OCI-LY7 (cell line): ENCODE data around the gene CATSPER1. TPM values are rescaled to one million over a fixed set of nuclear protein-coding genes. Genes with fewer than 3 reads are reported as not detected.

Experiments
- BruUV-seq: library from RNA; stranded (reverse); fragments of 400-500 nt; replicated peaks from 2 replicates; lab custom pipeline; 2021; lab: Mats Ljungman, UMichigan
- CTCF ChIA-PET: fragments of 300-600 bp; sonication (Branson Sonifier 250); formaldehyde crosslinking; loops from one replicate; lab custom pipeline; 2022; ENCODE audit warnings: antibody characterized with exemption; ENCODE audit not compliant: unreplicated experiment; lab: Charles Lee
- POLR2A ChIA-PET: fragments of 300-600 bp; sonication (Branson Sonifier 250); formaldehyde crosslinking; loops from one replicate; lab custom pipeline; 2022; ENCODE audit warnings: antibody characterized with exemption; lab: Charles Lee
- DNase-seq: peaks from one replicate; pipeline ENCODE4 v3.0.0-alpha.2; 2015; ENCODE audit warnings: low spot score
- H2AFZ ChIP-seq: fragments of 200-600 bp; sonication (generic), shearing (Covaris generic); 2 replicates; pipeline ENCODE4 v1.6.1; 2014; ENCODE audit warnings: mild to moderate bottlenecking, antibody characterized with exemption, low read length, moderate library complexity
- H3K27ac ChIP-seq: fragments of 200-600 bp; sonication (generic); 2 replicates; pipeline ENCODE4 v1.5.1; 2014; ENCODE audit warnings: mixed run types, low read depth, mild to moderate bottlenecking, moderate library complexity, low read length, inconsistent platforms; ENCODE audit not compliant: poor library complexity, severe bottlenecking
- H3K36me3 ChIP-seq: fragments of 200-600 bp; sonication (generic); 2 replicates; pipeline ENCODE4 v1.6.1; 2014; ENCODE audit warnings: mild to moderate bottlenecking, antibody characterized with exemption, low read length, moderate library complexity, mixed read lengths; ENCODE audit not compliant: insufficient read depth
- H3K4me1 ChIP-seq: fragments of 200-600 bp; sonication (generic); 2 replicates; pipeline ENCODE4 v1.5.1; 2014; ENCODE audit warnings: mild to moderate bottlenecking, low read length; ENCODE audit not compliant: insufficient read depth, poor library complexity, severe bottlenecking
- H3K4me2 ChIP-seq: fragments of 200-600 bp; sonication (generic); 2 replicates; pipeline ENCODE4 v1.6.1; 2014; ENCODE audit warnings: mild to moderate bottlenecking, low read length
- H3K4me3 ChIP-seq: fragments of 200-600 bp; sonication (generic); 2 replicates; pipeline ENCODE4 v1.5.1; 2014; ENCODE audit warnings: mild to moderate bottlenecking, low read depth, low read length; ENCODE audit not compliant: poor library complexity, severe bottlenecking
- H3K79me2 ChIP-seq: fragments of 200-600 bp; sonication (generic); 2 replicates; pipeline ENCODE4 v1.6.1; 2016; ENCODE audit warnings: low read depth, mild to moderate bottlenecking, low read length, moderate library complexity, mixed read lengths; ENCODE audit not compliant: insufficient read depth
- H3K9me2 ChIP-seq: fragments of 200-600 bp; sonication (generic); 2 replicates; pipeline ENCODE4 v1.6.1; 2016; ENCODE audit warnings: mild to moderate bottlenecking, low read length, mixed read lengths; ENCODE audit not compliant: insufficient read depth
- H3K9me3 ChIP-seq: fragments of 200-600 bp; sonication (generic); 2 replicates; pipeline ENCODE4 v1.6.1; 2014; ENCODE audit warnings: mild to moderate bottlenecking, mixed run types, low read length, mixed read lengths
- H4K20me1 ChIP-seq: fragments of 200-600 bp; sonication (generic); 2 replicates; pipeline ENCODE4 v1.6.1; 2014; ENCODE audit warnings: mild to moderate bottlenecking, antibody characterized with exemption, low read length, moderate library complexity, mixed read lengths; ENCODE audit not compliant: insufficient read depth
- CTCF ChIP-seq: fragments of 200-600 bp; sonication (generic); conservative IDR thresholded peaks from 2 replicates; pipeline ENCODE4 v1.5.1; 2014; ENCODE audit warnings: mild to moderate bottlenecking, antibody characterized with exemption, low read length, moderate library complexity, mixed read lengths
- EZH2phosphoT487 ChIP-seq: fragments of 200-600 bp; sonication (generic); IDR thresholded peaks from 2 replicates; pipeline ENCODE4 v1.6.1; 2018; ENCODE audit warnings: low read depth, borderline replicate concordance, mild to moderate bottlenecking, mixed run types, antibody characterized with exemption, low read length, moderate library complexity, mixed read lengths
- intact Hi-C: fragments of 100-400 bp; cut with micrococcal nuclease; formaldehyde crosslinking; loops from one replicate; pipeline ENCODE4 v1.10.0; 2022; ENCODE audit not compliant: unreplicated experiment
- total RNA-seq, 2 experiments: library from RNA; depleted of rRNA in 1 of 2; stranded (reverse); fragments of >200 nt in 1 of 2; shearing (Covaris generic) in 1 of 2; gene quantifications; 2 replicates each; pipeline ENCODE4 v1.2.3, GENCODE V29; 2014 to 2022

Gene CATSPER1
- total RNA-seq, 2 experiments from 2014 or later, result not detected

DNA sequence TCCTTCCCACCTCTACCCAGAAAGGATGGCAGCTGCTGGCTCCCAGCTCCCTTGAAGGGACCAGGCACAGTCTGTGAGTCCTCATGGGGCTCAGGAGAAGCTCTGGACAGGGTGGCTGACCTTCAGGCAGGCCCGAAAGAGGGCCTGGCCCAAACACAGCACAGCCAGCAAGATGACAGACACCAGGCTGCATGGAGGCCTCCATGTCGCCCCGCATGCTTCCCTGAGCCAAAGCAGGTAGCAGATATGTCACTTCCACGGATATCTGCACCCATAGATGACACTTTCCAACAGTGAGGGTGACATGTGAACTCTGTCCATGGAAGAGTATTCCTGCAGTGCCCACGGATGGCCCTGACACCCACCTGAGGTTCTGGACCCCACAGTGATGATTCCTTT lies 42.7 kb downstream of the CATSPER1 start:
- intact Hi-C loops, result no loop called here
- BruUV-seq, result no TSS peak
- TF ChIP-seq EZH2phosphoT487 (no peak), CTCF (no peak)
- no peaks in the 10 kb centered on the region for H3K4me1 ChIP-seq
- H3K27ac ChIP-seq, result no peak overlapping the region
- H3K79me2 ChIP-seq, result no peaks in the 10 kb centered on the region
- no peaks in the 10 kb centered on the region for H3K9me3 ChIP-seq
- CTCF ChIA-PET, result no interaction called here
- no peaks in the 10 kb centered on the region for H4K20me1 ChIP-seq
- POLR2A ChIA-PET, result no interaction called here
- H3K36me3 ChIP-seq, result peaks cover 16% of the 10 kb centered on the region; the same call in 1 of the 2 replicates
- DNase-seq, result no peak
- no peak overlapping the region for H3K4me2 ChIP-seq
- no peaks in the 10 kb centered on the region for H3K9me2 ChIP-seq
- no peak overlapping the region for H2AFZ ChIP-seq
- no peak overlapping the region for H3K4me3 ChIP-seq

DNA sequence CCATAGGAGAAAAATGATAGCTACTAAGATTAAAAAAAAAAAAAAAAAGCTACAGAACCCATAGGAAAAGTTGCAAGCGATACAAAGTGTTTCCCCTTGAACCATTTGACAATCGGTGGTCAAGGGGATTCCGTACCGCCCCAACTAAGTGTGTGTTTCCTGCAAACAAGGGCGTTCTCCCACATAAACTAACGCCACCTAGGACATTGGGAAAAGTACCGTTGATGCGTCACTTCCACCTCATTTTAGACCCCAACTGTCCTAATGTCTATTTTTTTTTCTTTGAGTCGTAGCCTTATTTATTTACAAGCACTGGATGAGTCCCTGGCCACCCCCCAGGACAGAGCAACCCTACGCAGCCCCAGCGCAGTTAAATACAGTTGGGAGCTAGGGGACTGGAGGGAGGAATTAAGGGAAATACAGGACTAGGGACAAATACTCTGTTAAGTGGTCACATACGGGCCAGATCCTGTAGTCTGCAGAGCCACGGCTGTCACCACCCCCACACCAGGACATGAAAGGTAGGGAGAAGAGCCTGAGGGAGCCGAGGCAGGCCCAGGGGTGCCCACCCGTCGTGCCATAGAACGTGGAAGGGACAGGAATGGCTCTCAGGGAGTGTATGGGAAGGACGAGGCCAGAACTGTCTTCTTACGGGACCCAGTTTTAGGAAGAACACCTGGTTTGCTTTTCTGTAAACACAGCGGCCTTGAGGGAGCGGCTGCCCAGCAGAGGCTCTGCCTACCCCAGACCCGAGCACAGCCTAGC lies 43.3 kb downstream of the CATSPER1 start:
- no peaks in the 10 kb centered on the region for H3K4me1 ChIP-seq
- intact Hi-C loops, result no loop called here
- POLR2A ChIA-PET, result interaction anchor here (0.6 kb wide), 2 partner anchors 47 to 203 kb away, joined by 3 to 4 read pairs; no protein-coding TSS in a partner anchor

More for the DNA sequence above, 43.3 kb downstream of the CATSPER1 start:
- TF ChIP-seq EZH2phosphoT487 (no peak), CTCF (no peak)
- no peak overlapping the region for H3K27ac ChIP-seq
- peaks cover 21% of the 10 kb centered on the region; the same call in 1 of the 2 replicates for H3K36me3 ChIP-seq
- H3K79me2 ChIP-seq, result no peaks in the 10 kb centered on the region
- no peak for DNase-seq
- no peaks in the 10 kb centered on the region for H3K9me2 ChIP-seq
- no peak overlapping the region for H3K4me3 ChIP-seq
- H3K9me3 ChIP-seq, result no peaks in the 10 kb centered on the region
- no peak overlapping the region for H2AFZ ChIP-seq
- BruUV-seq, result no TSS peak
- CTCF ChIA-PET, result no interaction called here
- H3K4me2 ChIP-seq, result no peak overlapping the region
- no peaks in the 10 kb centered on the region for H4K20me1 ChIP-seq
